ENCODE measurements around the gene ATL1. TPM values are rescaled to one million over a fixed set of nuclear protein-coding genes. Genes with fewer than 3 reads are reported as not detected.

Gene ATL1
- total and polyA plus RNA-seq, 7 donors = 3.2 to 22.5 (median 9.1) TPM

DNA sequence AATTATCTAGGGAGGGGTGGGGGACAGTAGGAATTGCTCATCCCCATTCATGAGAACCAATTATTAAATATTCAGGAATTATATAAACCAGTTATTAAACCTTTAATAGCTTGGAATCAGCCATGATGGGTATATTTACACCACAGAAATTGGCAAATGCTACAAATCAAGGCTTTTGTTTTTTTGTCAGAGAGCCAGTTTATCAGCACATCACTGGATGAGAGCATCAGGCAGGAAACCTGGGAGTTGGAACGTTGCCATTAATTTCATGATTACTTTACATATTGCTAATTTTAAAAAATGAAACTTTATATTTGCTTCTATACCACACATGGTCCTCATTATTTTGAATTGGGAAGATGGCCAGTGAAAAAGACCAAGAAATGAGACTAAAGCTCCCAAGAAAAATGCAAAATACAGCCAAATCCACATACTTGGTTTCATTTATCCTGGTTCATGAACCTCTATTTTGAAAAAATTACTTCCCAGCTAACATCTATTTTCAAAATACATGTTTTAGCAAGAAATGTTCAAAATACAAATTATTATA is 48.4 kb downstream of the ATL1 start:
- Histone ChIP-seq H3K36me3 (peaks cover 0 to under 1% (median 0%) of the 10 kb centered on the region in 4 donors), H3K27ac (no peak overlapping the region), H3K4me1 (no peaks in the 10 kb centered on the region), H3K4me3 (no peak overlapping the region), H3K9me3 (no peaks in the 10 kb centered on the region), H3K27me3 (no peaks in the 10 kb centered on the region)
- WGBS, 2 donors = 85 to 92% methylated on average over 1 of the region's 1 CpG
- no peak for DNase-seq
- no peak for TF ChIP-seq POLR2AphosphoS5 (IDR thresholded peaks at IDR 0.05)
- intact Hi-C loops (cut with DNase I) = no loop called here

DNA sequence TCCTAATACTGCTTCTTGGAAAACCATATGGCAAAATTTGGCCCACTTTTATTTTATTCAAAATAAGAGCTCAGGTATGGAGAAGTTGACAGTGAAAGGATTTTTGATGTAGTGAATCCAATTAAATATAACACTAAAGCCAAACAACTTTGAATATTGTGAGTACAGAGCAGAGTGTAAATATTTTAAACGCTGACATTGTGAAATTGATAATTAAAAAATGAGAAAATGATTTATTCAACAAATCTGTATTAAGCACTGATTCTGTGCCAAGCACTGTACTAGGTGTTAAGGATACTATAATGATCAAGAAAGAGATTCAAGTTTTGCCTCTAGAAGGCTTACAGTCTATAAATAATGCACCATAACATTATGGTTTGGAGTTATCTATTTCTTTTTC is 50.5 kb downstream of the ATL1 start:
- Histone ChIP-seq H3K27ac (no peak overlapping the region), H3K4me1 (no peaks in the 10 kb centered on the region), H3K9me3 (no peaks in the 10 kb centered on the region), H3K36me3 (peaks cover 0 to 22% (median 6%) of the 10 kb centered on the region in 4 donors), H3K4me3 (no peak overlapping the region), H3K27me3 (no peaks in the 10 kb centered on the region)
- TF ChIP-seq POLR2AphosphoS5 (IDR thresholded peaks at IDR 0.05) (no peak), EP300 (IDR thresholded peaks at IDR 0.05) (no peak), POLR2A (IDR thresholded peaks at IDR 0.05) (no peak)
- TF ChIP-seq, protein P1, sequence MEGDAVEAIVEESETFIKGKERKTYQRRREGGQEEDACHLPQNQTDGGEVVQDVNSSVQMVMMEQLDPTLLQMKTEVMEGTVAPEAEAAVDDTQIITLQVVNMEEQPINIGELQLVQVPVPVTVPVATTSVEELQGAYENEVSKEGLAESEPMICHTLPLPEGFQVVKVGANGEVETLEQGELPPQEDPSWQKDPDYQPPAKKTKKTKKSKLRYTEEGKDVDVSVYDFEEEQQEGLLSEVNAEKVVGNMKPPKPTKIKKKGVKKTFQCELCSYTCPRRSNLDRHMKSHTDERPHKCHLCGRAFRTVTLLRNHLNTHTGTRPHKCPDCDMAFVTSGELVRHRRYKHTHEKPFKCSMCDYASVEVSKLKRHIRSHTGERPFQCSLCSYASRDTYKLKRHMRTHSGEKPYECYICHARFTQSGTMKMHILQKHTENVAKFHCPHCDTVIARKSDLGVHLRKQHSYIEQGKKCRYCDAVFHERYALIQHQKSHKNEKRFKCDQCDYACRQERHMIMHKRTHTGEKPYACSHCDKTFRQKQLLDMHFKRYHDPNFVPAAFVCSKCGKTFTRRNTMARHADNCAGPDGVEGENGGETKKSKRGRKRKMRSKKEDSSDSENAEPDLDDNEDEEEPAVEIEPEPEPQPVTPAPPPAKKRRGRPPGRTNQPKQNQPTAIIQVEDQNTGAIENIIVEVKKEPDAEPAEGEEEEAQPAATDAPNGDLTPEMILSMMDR (IDR thresholded peaks at IDR 0.05) = no peak
- 93 to 95% methylated on average over 1 of the region's 1 CpG for WGBS, 2 donors
- DNase-seq = no peak
- intact Hi-C loops (cut with DNase I) = no loop called here

DNA sequence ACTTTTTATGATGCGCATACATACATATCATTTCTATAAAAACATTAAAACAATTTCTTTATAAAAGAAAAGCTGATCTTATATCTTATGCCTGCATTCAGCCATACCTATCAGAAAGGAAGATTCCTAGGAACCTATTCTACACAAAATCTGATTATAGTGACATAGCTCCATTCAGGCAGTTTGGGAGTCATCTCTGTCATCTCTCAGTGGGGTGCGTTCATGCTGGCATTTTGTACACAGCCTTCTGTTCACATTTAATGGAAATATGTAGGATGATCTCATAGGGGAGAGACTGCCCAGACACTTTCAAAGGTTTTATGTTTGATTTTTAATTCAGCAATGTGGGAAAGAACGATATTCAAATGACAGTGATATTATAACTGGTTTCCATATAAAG is 52.9 kb downstream of the ATL1 start:
- intact Hi-C loops (cut with DNase I) = no loop called here
- Histone ChIP-seq H3K4me1 (no peaks in the 10 kb centered on the region), H3K27me3 (no peaks in the 10 kb centered on the region), H3K36me3 (peaks cover 0 to 35% (median 7%) of the 10 kb centered on the region in 4 donors), H3K9me3 (no peaks in the 10 kb centered on the region), H3K4me3 (no peak overlapping the region), H3K27ac (no peak overlapping the region)
- no peak for DNase-seq
- 94 to 95% methylated on average over 3 of the region's 3 CpGs for WGBS, 2 donors
- no peak for TF ChIP-seq POLR2A (IDR thresholded peaks at IDR 0.05)

DNA sequence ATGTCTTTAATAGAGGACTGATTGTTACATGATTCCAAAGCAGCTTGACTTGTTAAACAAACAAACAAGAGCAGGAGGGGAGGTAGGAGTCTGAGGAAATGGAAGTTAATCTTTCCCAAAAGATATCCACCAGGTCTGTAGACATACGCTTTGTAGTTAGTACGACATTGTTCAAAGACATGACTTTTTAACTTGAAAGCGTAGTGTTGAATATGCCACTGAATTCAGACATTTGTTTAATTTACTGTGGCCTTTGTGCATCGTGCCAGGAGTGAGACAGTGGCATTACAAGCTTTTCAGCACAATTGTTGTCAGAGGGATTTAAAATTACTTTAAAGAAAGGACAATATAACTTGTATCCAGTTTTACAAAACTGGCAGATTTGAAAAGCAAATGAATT is 55.1 kb downstream of the ATL1 start:
- peaks cover 0 to 35% (median 7%) of the 10 kb centered on the region in 4 donors for H3K36me3 ChIP-seq
- intact Hi-C loops (cut with DNase I) = loop anchor here (5.0 kb wide), 1 partner anchor 162 kb away; no protein-coding TSS in a partner anchor
- no peak for DNase-seq
- WGBS, 2 donors = 66% methylated on average over 4 of the region's 4 CpGs
- no peak overlapping the region for H3K27ac ChIP-seq
- H3K9me3 ChIP-seq = no peaks in the 10 kb centered on the region
- no peaks in the 10 kb centered on the region for H3K4me1 ChIP-seq
- no peaks in the 10 kb centered on the region for H3K27me3 ChIP-seq
- no peak overlapping the region for H3K4me3 ChIP-seq
- TF ChIP-seq EP300 (IDR thresholded peaks at IDR 0.05) (no peak), POLR2AphosphoS5 (IDR thresholded peaks at IDR 0.05) (no peak), POLR2A (IDR thresholded peaks at IDR 0.05) (no peak)
- TF ChIP-seq, protein P1 (IDR thresholded peaks at IDR 0.05) = no peak

GRCh38 chr14:50615552-50615951 is 55.6 kb downstream of the ATL1 start:
- 95 to 97% methylated on average over 2 of the region's 2 CpGs for WGBS, 2 donors
- H3K9me3 ChIP-seq = no peaks in the 10 kb centered on the region
- intact Hi-C loops (cut with DNase I) = loop anchor here (5.0 kb wide), 1 partner anchor 162 kb away; no protein-coding TSS in a partner anchor
- TF ChIP-seq EP300 (IDR thresholded peaks at IDR 0.05) (no peak), POLR2AphosphoS5 (IDR thresholded peaks at IDR 0.05) (no peak), POLR2A (IDR thresholded peaks at IDR 0.05) (no peak)
- TF ChIP-seq, protein P1 (IDR thresholded peaks at IDR 0.05) = no peak
- no peak overlapping the region for H3K4me3 ChIP-seq
- no peak for DNase-seq
- H3K27me3 ChIP-seq = no peaks in the 10 kb centered on the region
- no peaks in the 10 kb centered on the region for H3K4me1 ChIP-seq
- H3K27ac ChIP-seq = no peak overlapping the region
- H3K36me3 ChIP-seq = peaks cover 0 to 35% (median 7%) of the 10 kb centered on the region in 4 donors

GRCh38 chr14:50616275-50616674 is 56.3 kb downstream of the ATL1 start:
- peaks cover 0 to 35% (median 7%) of the 10 kb centered on the region in 4 donors for H3K36me3 ChIP-seq
- intact Hi-C loops (cut with DNase I) = loop anchor here (5.0 kb wide), 1 partner anchor 161 kb away; no protein-coding TSS in a partner anchor
- H3K4me3 ChIP-seq = no peak overlapping the region
- H3K27ac ChIP-seq = no peak overlapping the region
- WGBS, 2 donors = 95 to 96% methylated on average over 2 of the region's 2 CpGs
- TF ChIP-seq POLR2AphosphoS5 (IDR thresholded peaks at IDR 0.05) (no peak), POLR2A (IDR thresholded peaks at IDR 0.05) (no peak), EP300 (IDR thresholded peaks at IDR 0.05) (no peak)
- TF ChIP-seq, protein P1 (IDR thresholded peaks at IDR 0.05) = no peak
- no peaks in the 10 kb centered on the region for H3K27me3 ChIP-seq
- no peaks in the 10 kb centered on the region for H3K9me3 ChIP-seq
- DNase-seq = no peak
- H3K4me1 ChIP-seq = no peaks in the 10 kb centered on the region

All from sigmoid colon (tissue), 7 donors.